GM18870 (cell line): ENCODE measurements around the gene GOLGA1.
"Not testable (repeated sequence)": the region's sequence is repeated elsewhere in the genome, so short reads cannot be mapped to it uniquely, and the experiment has no call there.

ENCODE experiments used
- ATAC-seq: cut with Tn5 transposase; IDR thresholded peaks from one replicate; pipeline ENCODE4 v1.9.1; 2021; ENCODE audit warnings: moderate library complexity; ENCODE audit not compliant: unreplicated experiment

Gene GOLGA1

GRCh38 chr9:124838567-124839275 is 102.2 kb downstream of the GOLGA1 start:
- ATAC-seq = not testable (repeated sequence)

- not testable (repeated sequence) for ATAC-seq
Observed at GRCh38 chr9:124838132-124838531, 102.8 kb downstream of the GOLGA1 start.

DNA sequence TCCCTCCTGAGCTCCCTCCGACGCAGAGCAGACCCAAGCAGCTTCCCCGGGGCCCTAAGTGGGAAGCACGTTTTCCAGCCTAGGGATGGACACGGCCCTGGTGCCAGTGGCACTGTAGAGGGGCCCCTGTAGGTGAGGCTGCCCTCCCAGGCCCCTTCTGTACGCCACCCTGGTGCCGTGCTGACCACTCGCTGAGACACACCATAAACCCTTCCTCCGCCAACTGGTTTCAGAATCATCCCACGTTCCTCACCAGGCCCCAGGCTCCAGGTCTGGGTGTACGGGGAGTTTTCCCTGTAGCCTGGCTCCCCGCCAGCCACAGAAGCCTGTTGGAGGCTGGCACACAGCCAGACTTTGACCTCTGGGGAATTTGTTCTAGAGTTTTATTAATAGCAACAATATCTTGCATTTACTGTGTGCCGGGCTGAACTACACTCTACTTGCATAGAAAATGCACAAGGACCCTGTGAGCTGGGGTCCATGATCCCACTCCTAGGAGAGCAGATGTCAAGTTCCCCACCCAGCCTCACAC is 105.8 kb downstream of the GOLGA1 start:
- ATAC-seq = no peak

GRCh38 chr9:124834591-124834990 is 106.3 kb downstream of the GOLGA1 start:
- ATAC-seq = no peak

- ATAC-seq = no peak
Observed at GRCh38 chr9:124831642-124832364, 109.1 kb downstream of the GOLGA1 start.

DNA sequence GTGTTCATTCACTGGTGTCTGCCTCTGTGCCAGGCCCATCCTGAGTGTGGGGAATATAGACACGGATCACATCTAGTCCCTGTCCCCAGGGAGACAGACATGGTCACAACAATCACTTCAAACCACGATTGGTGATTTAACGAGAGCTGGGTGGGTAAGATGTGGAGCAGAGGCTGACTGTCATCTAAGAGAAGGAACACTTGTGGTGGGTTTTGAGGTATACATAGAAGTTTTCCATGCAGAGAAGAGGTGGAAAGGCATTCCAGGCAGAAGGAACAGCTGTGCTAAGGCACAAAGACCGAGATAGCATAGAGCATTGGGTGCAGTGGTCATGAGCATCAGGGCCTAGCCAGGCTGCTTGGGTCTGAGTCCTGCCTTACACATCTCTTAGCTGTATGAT is 110.3 kb downstream of the GOLGA1 start:
- ATAC-seq = no peak

DNA sequence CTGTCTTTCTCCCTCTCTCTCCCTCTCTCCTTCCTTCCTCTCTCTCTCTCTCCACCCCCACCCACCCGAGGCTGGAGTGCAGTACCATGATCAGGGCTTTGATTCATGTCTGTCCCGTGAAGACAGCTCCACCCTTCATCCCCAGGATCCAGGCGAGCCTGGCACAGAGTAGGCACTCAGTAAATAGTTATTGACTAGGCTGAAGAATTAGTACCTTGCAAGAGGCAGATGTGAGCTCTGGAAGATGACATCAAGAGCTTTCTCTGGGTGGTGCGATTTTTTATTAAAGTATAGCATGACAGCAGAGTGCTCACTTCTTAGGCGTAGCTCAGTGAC is 111.6 kb downstream of the GOLGA1 start:
- no peak for ATAC-seq

GRCh38 chr9:124828489-124829333 is 112.2 kb downstream of the GOLGA1 start:
- ATAC-seq = no peak
